HEK293 (cell line): ENCODE data around the gene ZFPL1.
A peak's percentile ranks its signal among the peaks of the same experiment; 100 is the strongest.

Experiments used
- CTCF ChIA-PET: fragments of 350-600 bp; formaldehyde crosslinking; extraction: SDS; loops from one replicate; lab custom pipeline; 2021; ENCODE audit warnings: antibody characterized with exemption; lab: Yijun Ruan, JAX
- POLR2A ChIA-PET: fragments of 300-600 bp; formaldehyde crosslinking; extraction: SDS; loops from one replicate; lab custom pipeline; 2020; ENCODE audit warnings: antibody characterized with exemption, inconsistent platforms; lab: Yijun Ruan, JAX
- H3K27ac ChIP-seq: fragments of 200-500 bp; sonication (Bioruptor generic); 2 replicates; pipeline ENCODE4 v1.5.1; 2014; ENCODE audit warnings: low read depth, low read length, control low read depth, inconsistent platforms; ENCODE audit errors: extremely low read depth
- H3K36me3 ChIP-seq, 2 experiments: fragments of 200-500 bp in 1 of 2; sonication (Bioruptor generic) in 1 of 2; 1 replicate in 1 of 2; 2 replicates in 1 of 2; pipeline ENCODE4 v1.5.1; 2014 to 2017; ENCODE audit warnings: inconsistent platforms in 2 of 2, low read length in 2 of 2; ENCODE audit not compliant: control insufficient read depth in 2 of 2, insufficient read depth in 1 of 2
- H3K4me1 ChIP-seq: fragments of 200-500 bp; sonication (Bioruptor generic); 2 replicates; pipeline ENCODE4 v1.5.1; 2014; ENCODE audit warnings: mild to moderate bottlenecking, low read length, inconsistent platforms; ENCODE audit not compliant: control insufficient read depth, insufficient read depth
- H3K4me3 ChIP-seq: 2 replicates; pipeline ENCODE4 v1.5.1; 2011; ENCODE audit warnings: low read depth, mild to moderate bottlenecking, control low read depth, low read length, moderate library complexity
- H3K9me3 ChIP-seq: fragments of 200-500 bp; sonication (Bioruptor generic); 2 replicates; pipeline ENCODE4 v1.5.1; 2014; ENCODE audit warnings: low read depth, low read length, inconsistent platforms; ENCODE audit not compliant: control insufficient read depth, insufficient read depth
- EGR2 ChIP-seq: fragments of 450-650 bp; formaldehyde crosslinking; IDR thresholded peaks from 2 replicates; pipeline ENCODE4 v1.5.1; 2016; ENCODE audit warnings: low read depth, missing biosample characterization, missing genetic modification characterization
- GLI4 ChIP-seq: fragments of 450-650 bp; formaldehyde crosslinking; IDR thresholded peaks from 2 replicates; pipeline ENCODE4 v1.5.1; 2016; ENCODE audit warnings: missing biosample characterization, missing genetic modification characterization
- GLIS1 ChIP-seq: fragments of 450-650 bp; formaldehyde crosslinking; IDR thresholded peaks from 2 replicates; pipeline ENCODE4 v1.5.1; 2016; ENCODE audit warnings: missing biosample characterization, missing genetic modification characterization
- MZF1 ChIP-seq: fragments of 450-650 bp; formaldehyde crosslinking; IDR thresholded peaks from 2 replicates; pipeline ENCODE4 v1.5.1; 2017; ENCODE audit warnings: missing biosample characterization, missing genetic modification characterization, borderline replicate concordance
- ZBTB17 ChIP-seq: fragments of 450-650 bp; formaldehyde crosslinking; IDR thresholded peaks from 2 replicates; pipeline ENCODE4 v1.5.1; 2016; ENCODE audit warnings: missing biosample characterization, missing genetic modification characterization
- ZNF138 ChIP-seq: fragments of 450-650 bp; formaldehyde crosslinking; IDR thresholded peaks from 2 replicates; pipeline ENCODE4 v1.5.1; 2016; ENCODE audit warnings: missing biosample characterization, missing genetic modification characterization, borderline replicate concordance
- ZNF16 ChIP-seq: fragments of 450-650 bp; formaldehyde crosslinking; IDR thresholded peaks from 2 replicates; pipeline ENCODE4 v1.5.1; 2016; ENCODE audit warnings: low read depth, missing biosample characterization, missing genetic modification characterization
- ZNF211 ChIP-seq: fragments of 450-650 bp; formaldehyde crosslinking; IDR thresholded peaks from 2 replicates; pipeline ENCODE4 v1.5.1; 2016; ENCODE audit warnings: low read depth, missing biosample characterization, missing genetic modification characterization
- ZNF654 ChIP-seq: fragments of 450-650 bp; formaldehyde crosslinking; IDR thresholded peaks from 2 replicates; pipeline ENCODE4 v1.5.1; 2016; ENCODE audit warnings: low read depth, missing biosample characterization, missing genetic modification characterization
- ZNF707 ChIP-seq: fragments of 450-650 bp; formaldehyde crosslinking; IDR thresholded peaks from 2 replicates; pipeline ENCODE4 v1.5.1; 2016; ENCODE audit warnings: missing biosample characterization, missing genetic modification characterization
- ZNF76 ChIP-seq: fragments of 450-650 bp; formaldehyde crosslinking; IDR thresholded peaks from 2 replicates; pipeline ENCODE4; 2016; ENCODE audit warnings: low read depth, missing biosample characterization, missing genetic modification characterization, borderline replicate concordance
- ZNF785 ChIP-seq: fragments of 450-650 bp; formaldehyde crosslinking; IDR thresholded peaks from 2 replicates; pipeline ENCODE4 v1.5.1; 2016; ENCODE audit warnings: missing biosample characterization, missing genetic modification characterization
- TF ChIP-seq, protein P1 (sequence below): fragments of 450-650 bp; formaldehyde crosslinking; IDR thresholded peaks from 2 replicates; pipeline ENCODE4 v1.5.1; 2016; ENCODE audit warnings: missing biosample characterization, missing genetic modification characterization
- TF ChIP-seq, protein P2 (sequence below): fragments of 450-650 bp; formaldehyde crosslinking; IDR thresholded peaks from 2 replicates; pipeline ENCODE4 v1.5.1; 2016; ENCODE audit warnings: missing biosample characterization, missing genetic modification characterization

ZFPL1 gene

GRCh38 chr11:65060913-65061408, 23.1 kb upstream of the ZFPL1 start:
- H3K4me1 ChIP-seq: no peaks in the 10 kb centered on the region
- no peaks in the 10 kb centered on the region for H3K36me3 ChIP-seq
- ChIA-PET CTCF (no interaction called here), POLR2A (no interaction called here)
- H3K4me3 ChIP-seq: no peak overlapping the region
- H3K27ac ChIP-seq: no peak overlapping the region
- no peaks in the 10 kb centered on the region for H3K9me3 ChIP-seq
- no peak for TF ChIP-seq ZNF138 (tag by site-specific recombination)
- TF ChIP-seq ZNF16 (tag by site-specific recombination): no peak
- no peak for TF ChIP-seq ZNF211 (tag by site-specific recombination)
- TF ChIP-seq ZNF707: no peak
- TF ChIP-seq EGR2 (tag by site-specific recombination): 0 out of 2 replicates have a peak, but pooled peaks have one; percentile 5
- TF ChIP-seq MZF1: no peak
- TF ChIP-seq ZNF654 (tag by site-specific recombination): peak; percentile 19
- TF ChIP-seq, protein P1, sequence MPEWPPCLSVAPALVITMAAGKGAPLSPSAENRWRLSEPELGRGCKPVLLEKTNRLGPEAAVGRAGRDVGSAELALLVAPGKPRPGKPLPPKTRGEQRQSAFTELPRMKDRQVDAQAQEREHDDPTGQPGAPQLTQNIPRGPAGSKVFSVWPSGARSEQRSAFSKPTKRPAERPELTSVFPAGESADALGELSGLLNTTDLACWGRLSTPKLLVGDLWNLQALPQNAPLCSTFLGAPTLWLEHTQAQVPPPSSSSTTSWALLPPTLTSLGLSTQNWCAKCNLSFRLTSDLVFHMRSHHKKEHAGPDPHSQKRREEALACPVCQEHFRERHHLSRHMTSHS: no peak

- ChIA-PET POLR2A (interaction anchor here (1.2 kb wide), 1 partner anchor 14 kb away, joined by 3 read pairs; no protein-coding TSS in a partner anchor), CTCF (interaction anchor here (2.0 kb wide), 1 partner anchor 13 kb away, joined by 8 read pairs; no protein-coding TSS in a partner anchor)
- Histone ChIP-seq H3K9me3 (no peaks in the 10 kb centered on the region), H3K4me1 (no peaks in the 10 kb centered on the region), H3K27ac (no peak overlapping the region), H3K36me3 (no peaks in the 10 kb centered on the region), H3K4me3 (no peak overlapping the region)
- TF ChIP-seq, protein P2, sequence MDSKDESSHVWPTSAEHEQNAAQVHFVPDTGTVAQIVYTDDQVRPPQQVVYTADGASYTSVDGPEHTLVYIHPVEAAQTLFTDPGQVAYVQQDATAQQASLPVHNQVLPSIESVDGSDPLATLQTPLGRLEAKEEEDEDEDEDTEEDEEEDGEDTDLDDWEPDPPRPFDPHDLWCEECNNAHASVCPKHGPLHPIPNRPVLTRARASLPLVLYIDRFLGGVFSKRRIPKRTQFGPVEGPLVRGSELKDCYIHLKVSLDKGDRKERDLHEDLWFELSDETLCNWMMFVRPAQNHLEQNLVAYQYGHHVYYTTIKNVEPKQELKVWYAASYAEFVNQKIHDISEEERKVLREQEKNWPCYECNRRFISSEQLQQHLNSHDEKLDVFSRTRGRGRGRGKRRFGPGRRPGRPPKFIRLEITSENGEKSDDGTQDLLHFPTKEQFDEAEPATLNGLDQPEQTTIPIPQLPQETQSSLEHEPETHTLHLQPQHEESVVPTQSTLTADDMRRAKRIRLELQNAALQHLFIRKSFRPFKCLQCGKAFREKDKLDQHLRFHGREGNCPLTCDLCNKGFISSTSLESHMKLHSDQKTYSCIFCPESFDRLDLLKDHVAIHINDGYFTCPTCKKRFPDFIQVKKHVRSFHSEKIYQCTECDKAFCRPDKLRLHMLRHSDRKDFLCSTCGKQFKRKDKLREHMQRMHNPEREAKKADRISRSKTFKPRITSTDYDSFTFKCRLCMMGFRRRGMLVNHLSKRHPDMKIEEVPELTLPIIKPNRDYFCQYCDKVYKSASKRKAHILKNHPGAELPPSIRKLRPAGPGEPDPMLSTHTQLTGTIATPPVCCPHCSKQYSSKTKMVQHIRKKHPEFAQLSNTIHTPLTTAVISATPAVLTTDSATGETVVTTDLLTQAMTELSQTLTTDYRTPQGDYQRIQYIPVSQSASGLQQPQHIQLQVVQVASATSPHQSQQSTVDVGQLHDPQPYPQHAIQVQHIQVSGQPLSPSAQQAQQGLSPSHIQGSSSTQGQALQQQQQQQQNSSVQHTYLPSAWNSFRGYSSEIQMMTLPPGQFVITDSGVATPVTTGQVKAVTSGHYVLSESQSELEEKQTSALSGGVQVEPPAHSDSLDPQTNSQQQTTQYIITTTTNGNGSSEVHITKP (tag by site-specific recombination): peak; percentile 79
- TF ChIP-seq ZNF654 (tag by site-specific recombination) (no peak), ZNF76 (no peak), ZNF785 (tag by site-specific recombination) (no peak)
Observed at GRCh38 chr11:65063532-65063931, 20.5 kb upstream of the ZFPL1 start.

GRCh38 chr11:65064847-65065240, 19.2 kb upstream of the ZFPL1 start:
- H3K9me3 ChIP-seq: no peaks in the 10 kb centered on the region
- no peak overlapping the region for H3K4me3 ChIP-seq
- TF ChIP-seq GLIS1 (tag by site-specific recombination): no peak
- TF ChIP-seq ZBTB17 (tag by site-specific recombination): peak; percentile 9; the same call in 1 of the 2 replicates
- no peak for TF ChIP-seq GLI4 (tag by site-specific recombination)
- no peaks in the 10 kb centered on the region for H3K4me1 ChIP-seq
- H3K36me3 ChIP-seq: no peaks in the 10 kb centered on the region
- CTCF ChIA-PET: interaction anchor here (0.7 to 0.8 kb wide), 2 partner anchors 8 to 22 kb away, joined by 3 to 5 read pairs; no protein-coding TSS in a partner anchor
- POLR2A ChIA-PET: interaction anchor here (1.2 kb wide), 1 partner anchor 12 kb away, joined by 3 read pairs; no protein-coding TSS in a partner anchor
- no peak overlapping the region for H3K27ac ChIP-seq
